ENCODE results near the gene FAM13B. TPM values are rescaled to one million over a fixed set of nuclear protein-coding genes. Genes with fewer than 3 reads are reported as not detected.

Gene FAM13B
- total RNA-seq, 4 donors from 2014 or later: 50.0 to 73.1 (median 53.6) TPM

DNA sequence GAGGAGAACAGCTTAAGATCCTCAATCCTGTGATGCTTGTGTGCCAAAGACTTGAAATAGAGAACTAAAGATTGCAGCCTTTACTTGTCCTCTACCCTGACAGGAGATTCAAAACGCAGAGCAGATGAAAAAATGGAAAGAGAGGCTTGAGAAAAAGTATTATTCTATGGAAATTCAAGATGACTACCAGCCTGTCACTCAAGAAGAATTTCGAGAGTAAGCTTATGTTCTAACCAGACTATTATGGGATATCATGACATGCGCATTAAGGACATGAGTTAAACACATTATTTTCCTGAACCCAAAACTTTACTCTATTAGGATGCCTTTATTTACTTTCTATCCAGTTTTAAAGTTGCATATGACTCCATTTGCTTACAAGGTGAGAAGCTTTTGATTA is 97.2 kb downstream of the FAM13B start:
- Histone ChIP-seq H3K27ac (replicated peaks in 1 of 4) (no peak overlapping the region), H3K9me3 (no peaks in the 10 kb centered on the region), H3K27me3 (no peaks in the 10 kb centered on the region), H3K4me1 (peaks cover 12 to 25% (median 17%) of the 10 kb centered on the region in 4 donors), H3K36me3 (peaks cover 25 to 51% (median 41%) of the 10 kb centered on the region in 4 donors), H3K4me3 (no peak overlapping the region)
- WGBS: 74% methylated on average over 3 of the region's 3 CpGs
- DNase-seq (ENCODE audit: extremely low spot score): no peak
- intact Hi-C loops (cut with DNase I): no loop called here
- TF ChIP-seq POLR2AphosphoS5 (IDR thresholded peaks at IDR 0.05): no peak
- no peak for TF ChIP-seq POLR2A (IDR thresholded peaks at IDR 0.05; ENCODE audit: low read depth)
- TF ChIP-seq EP300 (IDR thresholded peaks at IDR 0.05): no peak
- TF ChIP-seq, protein P1, sequence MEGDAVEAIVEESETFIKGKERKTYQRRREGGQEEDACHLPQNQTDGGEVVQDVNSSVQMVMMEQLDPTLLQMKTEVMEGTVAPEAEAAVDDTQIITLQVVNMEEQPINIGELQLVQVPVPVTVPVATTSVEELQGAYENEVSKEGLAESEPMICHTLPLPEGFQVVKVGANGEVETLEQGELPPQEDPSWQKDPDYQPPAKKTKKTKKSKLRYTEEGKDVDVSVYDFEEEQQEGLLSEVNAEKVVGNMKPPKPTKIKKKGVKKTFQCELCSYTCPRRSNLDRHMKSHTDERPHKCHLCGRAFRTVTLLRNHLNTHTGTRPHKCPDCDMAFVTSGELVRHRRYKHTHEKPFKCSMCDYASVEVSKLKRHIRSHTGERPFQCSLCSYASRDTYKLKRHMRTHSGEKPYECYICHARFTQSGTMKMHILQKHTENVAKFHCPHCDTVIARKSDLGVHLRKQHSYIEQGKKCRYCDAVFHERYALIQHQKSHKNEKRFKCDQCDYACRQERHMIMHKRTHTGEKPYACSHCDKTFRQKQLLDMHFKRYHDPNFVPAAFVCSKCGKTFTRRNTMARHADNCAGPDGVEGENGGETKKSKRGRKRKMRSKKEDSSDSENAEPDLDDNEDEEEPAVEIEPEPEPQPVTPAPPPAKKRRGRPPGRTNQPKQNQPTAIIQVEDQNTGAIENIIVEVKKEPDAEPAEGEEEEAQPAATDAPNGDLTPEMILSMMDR (IDR thresholded peaks at IDR 0.05): no peak

DNA sequence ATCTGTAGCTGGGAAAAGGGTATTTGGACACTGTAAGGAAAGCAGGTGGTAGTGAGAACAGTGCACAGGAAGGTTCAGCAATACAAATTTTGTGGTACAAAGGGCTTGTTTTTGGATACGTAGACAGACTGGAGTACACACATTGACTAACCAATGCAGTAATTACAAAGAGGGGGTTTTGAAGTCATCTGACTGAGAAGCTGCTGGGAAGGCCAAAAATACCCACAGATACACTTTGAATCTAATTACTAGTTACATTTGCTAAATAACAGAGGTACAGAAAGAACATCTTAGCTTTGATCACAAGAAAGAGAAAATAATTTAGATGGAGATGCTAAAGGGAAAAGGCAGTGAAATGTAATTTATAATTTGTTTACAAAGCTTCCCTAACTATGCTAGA is 97.7 kb downstream of the FAM13B start:
- intact Hi-C loops (cut with DNase I): no loop called here
- no peak for DNase-seq (ENCODE audit: extremely low spot score)
- Histone ChIP-seq H3K4me3 (no peak overlapping the region), H3K4me1 (peaks cover 12 to 25% (median 17%) of the 10 kb centered on the region in 4 donors), H3K27me3 (no peaks in the 10 kb centered on the region), H3K27ac (replicated peaks in 1 of 4) (peak overlapping the region in 1 of 4 donors; percentile 19), H3K36me3 (peaks cover 20 to 46% (median 36%) of the 10 kb centered on the region in 4 donors), H3K9me3 (no peaks in the 10 kb centered on the region)
- WGBS: 82% methylated on average over 1 of the region's 1 CpG
- TF ChIP-seq POLR2A (IDR thresholded peaks at IDR 0.05; ENCODE audit: low read depth) (no peak), EP300 (IDR thresholded peaks at IDR 0.05) (no peak), POLR2AphosphoS5 (IDR thresholded peaks at IDR 0.05) (no peak)
- TF ChIP-seq, protein P1 (IDR thresholded peaks at IDR 0.05): no peak

DNA sequence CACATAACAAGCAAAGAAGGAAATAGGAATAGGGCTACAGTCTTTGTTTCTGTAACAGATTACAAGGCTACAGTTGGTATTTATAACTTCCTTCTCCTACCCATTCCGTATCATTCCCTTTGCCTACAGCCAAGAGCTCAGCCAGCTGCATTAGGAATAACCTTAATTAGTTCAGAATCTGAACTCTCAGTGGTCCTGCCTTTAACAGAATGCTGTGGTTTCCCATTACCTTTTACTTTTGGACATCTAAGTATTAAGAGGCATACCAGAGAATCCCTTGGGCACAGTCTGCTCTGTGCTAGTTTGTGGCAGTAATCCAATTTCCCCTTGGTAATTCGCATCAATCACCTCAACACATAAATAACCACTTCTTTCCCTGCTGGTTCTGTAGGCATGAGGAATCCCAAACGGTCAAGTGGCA is 99.4 kb downstream of the FAM13B start:
- intact Hi-C loops (cut with DNase I): no loop called here

DNA sequence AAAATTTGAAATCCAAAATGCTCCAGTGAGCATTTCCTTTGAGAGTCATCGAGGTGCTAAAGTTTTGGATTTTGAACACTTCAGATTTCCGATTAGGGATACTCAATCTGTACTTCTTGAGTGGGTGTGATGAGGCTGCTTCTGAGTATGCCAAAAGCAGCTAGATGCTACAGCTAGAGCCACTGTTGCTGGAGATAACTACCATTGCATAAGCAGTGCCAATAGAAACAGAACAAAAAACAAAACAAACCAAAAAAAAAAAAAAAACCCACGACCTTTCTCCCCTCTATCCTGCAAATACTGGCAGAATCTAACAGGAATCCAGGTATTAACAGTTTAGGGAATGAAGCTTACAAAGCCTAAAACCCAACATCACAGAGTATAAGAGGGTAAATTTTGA is 100.1 kb downstream of the FAM13B start:
- Histone ChIP-seq H3K4me1 (peaks cover 12 to 25% (median 17%) of the 10 kb centered on the region in 4 donors), H3K27ac (replicated peaks in 1 of 4) (peak overlapping the region; percentile 36 to 59 (median 54)), H3K36me3 (peaks cover 0 to 30% (median 16%) of the 10 kb centered on the region in 4 donors), H3K9me3 (no peaks in the 10 kb centered on the region), H3K27me3 (no peaks in the 10 kb centered on the region), H3K4me3 (no peak overlapping the region)
- TF ChIP-seq EP300 (IDR thresholded peaks at IDR 0.05) (no peak), POLR2A (IDR thresholded peaks at IDR 0.05; ENCODE audit: low read depth) (no peak), POLR2AphosphoS5 (IDR thresholded peaks at IDR 0.05) (no peak)
- TF ChIP-seq, protein P1 (IDR thresholded peaks at IDR 0.05): no peak
- WGBS: 61% methylated on average over 3 of the region's 3 CpGs
- no peak for DNase-seq (ENCODE audit: extremely low spot score)
- intact Hi-C loops (cut with DNase I): no loop called here

More for the DNA sequence above, 99.4 kb downstream of the FAM13B start:
- Histone ChIP-seq H3K27me3 (no peaks in the 10 kb centered on the region), H3K4me3 (no peak overlapping the region), H3K9me3 (no peaks in the 10 kb centered on the region), H3K4me1 (peaks cover 12 to 25% (median 17%) of the 10 kb centered on the region in 4 donors), H3K36me3 (peaks cover 4 to 32% (median 21%) of the 10 kb centered on the region in 4 donors), H3K27ac (replicated peaks in 1 of 4) (peak overlapping the region; percentile 36 to 59 (median 54))
- WGBS: 4% methylated on average over 3 of the region's 3 CpGs
- TF ChIP-seq, protein P1 (IDR thresholded peaks at IDR 0.05): no peak
- peak in 1 of 2 donors; percentile 4 for TF ChIP-seq POLR2AphosphoS5 (IDR thresholded peaks at IDR 0.05)
- no peak for DNase-seq (ENCODE audit: extremely low spot score)

DNA sequence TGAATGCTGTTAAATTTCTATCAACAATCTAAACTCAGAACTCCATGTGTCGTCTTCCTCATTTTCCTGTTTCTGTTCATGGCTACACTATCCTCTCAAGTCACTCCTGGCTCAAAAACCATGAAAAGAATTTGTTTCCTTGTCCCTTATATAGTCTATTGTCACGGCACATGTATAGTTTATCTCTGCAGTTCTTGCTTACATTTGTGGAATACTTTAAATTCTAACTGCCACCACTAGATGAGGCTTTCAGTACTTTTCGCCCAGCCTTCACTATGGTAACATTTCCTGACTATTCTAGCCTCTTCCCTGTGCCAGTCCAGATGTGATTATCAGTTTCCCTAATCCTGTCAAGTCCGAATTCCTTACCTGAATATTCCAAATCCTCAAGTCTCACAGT is 109.0 kb downstream of the FAM13B start:
- no peak overlapping the region for H3K4me3 ChIP-seq
- peak overlapping the region in 2 of 4 donors; percentile 13 to 43 for H3K27ac ChIP-seq (replicated peaks in 1 of 4)
- no peaks in the 10 kb centered on the region for H3K27me3 ChIP-seq
- H3K4me1 ChIP-seq: peaks cover 0 to 26% (median 15%) of the 10 kb centered on the region in 4 donors
- DNase-seq (ENCODE audit: extremely low spot score): no peak
- H3K9me3 ChIP-seq: no peaks in the 10 kb centered on the region
- TF ChIP-seq POLR2A (IDR thresholded peaks at IDR 0.05; ENCODE audit: low read depth) (no peak), EP300 (IDR thresholded peaks at IDR 0.05) (no peak), POLR2AphosphoS5 (IDR thresholded peaks at IDR 0.05) (peak in 1 of 2 donors; percentile 35)
- TF ChIP-seq, protein P1 (IDR thresholded peaks at IDR 0.05): peak in 1 of 3 experiments; percentile 35
- peaks cover 0 to 19% (median 6%) of the 10 kb centered on the region in 4 donors for H3K36me3 ChIP-seq
- intact Hi-C loops (cut with DNase I): no loop called here
- WGBS: 20% methylated on average over 4 of the region's 4 CpGs

Measured in esophagus muscularis mucosa (tissue), 4 donors.